T-helper 1 cell treated with Interleukin-12 subunit alpha and Interleukin-12 subunit beta and Interleukin-4 antibody, amounts not matched to agents 30 ng/mL and 1 ng/mL, for 36 hours (primary cell): ENCODE measurements around the gene GKAP1. TPM values are rescaled to one million over a fixed set of nuclear protein-coding genes. Genes with fewer than 3 reads are reported as not detected.
"Not testable (repeated sequence)": the region's sequence is repeated elsewhere in the genome, so short reads cannot be mapped to it uniquely, and the experiment has no call there.

ENCODE experiments used
- intact Hi-C: fragments of 100-400 bp; cut with micrococcal nuclease; formaldehyde crosslinking; loops from one replicate; pipeline ENCODE4 v1.15.1; 2024
- total RNA-seq: library from RNA; stranded (reverse); gene quantifications from 2 replicates; pipeline ENCODE4 v1.2.3, GENCODE V29; 2022

Gene GKAP1
- total RNA-seq, 1 donor from 2014 or later, result 3.0 TPM

GRCh38 chr9:83733739-83734138, 83.8 kb downstream of the GKAP1 start:
- intact Hi-C loops, result no loop called here

- intact Hi-C loops, result not testable (repeated sequence)
These were observed 88.8 kb downstream of the GKAP1 start for GRCh38 chr9:83728591-83729368.

- intact Hi-C loops, result no loop called here
These were observed 93.1 kb downstream of the GKAP1 start for GRCh38 chr9:83724436-83724835.

GRCh38 chr9:83722726-83723495, 94.7 kb downstream of the GKAP1 start:
- intact Hi-C loops, result no loop called here

GRCh38 chr9:83721509-83721908, 96.1 kb downstream of the GKAP1 start:
- intact Hi-C loops, result no loop called here

GRCh38 chr9:83715794-83716193, 101.8 kb downstream of the GKAP1 start:
- intact Hi-C loops, result no loop called here

GRCh38 chr9:83715221-83715620, 102.3 kb downstream of the GKAP1 start:
- intact Hi-C loops, result no loop called here

GRCh38 chr9:83714329-83714728, 103.2 kb downstream of the GKAP1 start:
- intact Hi-C loops, result no loop called here

GRCh38 chr9:83708515-83709158, 108.9 kb downstream of the GKAP1 start:
- intact Hi-C loops, result loop anchor here (1.0 to 5.0 kb wide), 7 partner anchors 59 to 609 kb away; partner anchors contain the start of genes GKAP1, HNRNPK, IDNK and KIF27

GRCh38 chr9:83707768-83708514, 109.6 kb downstream of the GKAP1 start, which contains the start of gene UBQLN1:
Gene UBQLN1, minus strand, starts transcription at chr9:83707958. Its CDS starts 279 bp downstream, at chr9:83707679.
- intact Hi-C loops, result loop anchor here (1.0 to 5.0 kb wide), 9 partner anchors 19 to 609 kb away; partner anchors contain the start of genes GKAP1, HNRNPK, IDNK and KIF27

GRCh38 chr9:83707518-83707767, 110.1 kb downstream of the GKAP1 start:
- intact Hi-C loops, result loop anchor here (2.0 to 5.0 kb wide), 4 partner anchors 19 to 610 kb away; no protein-coding TSS in a partner anchor

GRCh38 chr9:83706676-83707517, 110.7 kb downstream of the GKAP1 start:
- intact Hi-C loops, result loop anchor here (2.0 to 5.0 kb wide), 4 partner anchors 18 to 610 kb away; no protein-coding TSS in a partner anchor

GRCh38 chr9:83705219-83705651, 112.3 kb downstream of the GKAP1 start:
- intact Hi-C loops, result loop anchor here (1.0 to 5.0 kb wide), 3 partner anchors 11 to 612 kb away; no protein-coding TSS in a partner anchor

GRCh38 chr9:83701769-83702168, 115.8 kb downstream of the GKAP1 start:
- intact Hi-C loops, result no loop called here

- intact Hi-C loops, result no loop called here
These were observed 116.3 kb downstream of the GKAP1 start for GRCh38 chr9:83701286-83701685.

- intact Hi-C loops, result no loop called here
These were observed 118.0 kb downstream of the GKAP1 start for GRCh38 chr9:83699615-83700014.

GRCh38 chr9:83698976-83699585, 118.5 kb downstream of the GKAP1 start:
- intact Hi-C loops, result loop anchor here (1.0 kb wide), 1 partner anchor 10 kb away; no protein-coding TSS in a partner anchor

GRCh38 chr9:83691492-83691891, 126.1 kb downstream of the GKAP1 start:
- intact Hi-C loops, result no loop called here
